MCF 10A (cell line): Measurements from ENCODE around the gene PTPRR. TPM values are rescaled to one million over a fixed set of nuclear protein-coding genes. Genes with fewer than 3 reads are reported as not detected.

ENCODE experiments used
- BruUV-seq: library from RNA; stranded (reverse); fragments of 400-500 nt; replicated peaks from 2 replicates; lab custom pipeline; 2021; lab: Mats Ljungman, UMichigan
- CTCF ChIA-PET: fragments of 300-600 bp; sonication (Branson Sonifier 250); formaldehyde crosslinking; extraction: SDS; loops from one replicate; lab custom pipeline; 2021; ENCODE audit warnings: antibody characterized with exemption, inconsistent platforms; lab: Yijun Ruan, JAX
- POLR2A ChIA-PET: fragments of 300-600, 350-650 bp; sonication (Branson Sonifier 250); formaldehyde crosslinking; extraction: SDS; loops from one replicate; lab custom pipeline; 2020; ENCODE audit warnings: antibody characterized with exemption, inconsistent platforms; lab: Yijun Ruan, JAX
- DNase-seq: peaks from one replicate; pipeline ENCODE4 v3.0.0-alpha.2; 2018; ENCODE audit not compliant: unreplicated experiment
- H3K27ac Mint-ChIP-seq: one replicate; pipeline ENCODE4 v1.8.0; 2022; ENCODE audit warnings: mild to moderate bottlenecking, low read depth, mixed read lengths; ENCODE audit not compliant: unreplicated experiment
- H3K27me3 Mint-ChIP-seq: one replicate; pipeline ENCODE4 v1.8.0; 2022; ENCODE audit warnings: mixed read lengths; ENCODE audit not compliant: insufficient read depth, unreplicated experiment
- H3K36me3 Mint-ChIP-seq: one replicate; pipeline ENCODE4 v1.8.0; 2022; ENCODE audit warnings: mild to moderate bottlenecking, moderate library complexity, mixed read lengths; ENCODE audit not compliant: insufficient read depth, unreplicated experiment
- H3K4me1 Mint-ChIP-seq: one replicate; pipeline ENCODE4 v1.8.0; 2022; ENCODE audit warnings: mixed read lengths; ENCODE audit not compliant: insufficient read depth, unreplicated experiment
- H3K4me3 Mint-ChIP-seq: one replicate; pipeline ENCODE4 v1.8.0; 2022; ENCODE audit warnings: mild to moderate bottlenecking, moderate library complexity, mixed read lengths; ENCODE audit not compliant: unreplicated experiment
- H3K9me3 Mint-ChIP-seq: one replicate; pipeline ENCODE4 v1.8.0; 2022; ENCODE audit warnings: mixed read lengths; ENCODE audit not compliant: unreplicated experiment
- CTCF ChIP-seq: fragments of 200-600 bp; IDR thresholded peaks from one replicate; pipeline ENCODE4 v1.8.0; 2022; ENCODE audit warnings: antibody characterized with exemption, mild to moderate bottlenecking; ENCODE audit not compliant: unreplicated experiment
- intact Hi-C: fragments of 100-400 bp; cut with micrococcal nuclease; formaldehyde crosslinking; loops from 2 replicates; pipeline ENCODE4 v1.14.1; 2022
- total RNA-seq: library from RNA; stranded (reverse); gene quantifications from 2 replicates; pipeline ENCODE4 v1.2.3, GENCODE V29; 2022

The PTPRR gene
- total RNA-seq, 1 experiment from 2014 or later, result not detected

- intact Hi-C loops, result no loop called here
- POLR2A ChIA-PET, result no interaction called here
- Mint-ChIP-seq H3K4me3 (no peak overlapping the region), H3K27ac (no peak overlapping the region), H3K9me3 (no peaks in the 10 kb centered on the region), H3K4me1 (peaks cover 14% of the 10 kb centered on the region), H3K36me3 (no peaks in the 10 kb centered on the region), H3K27me3 (no peaks in the 10 kb centered on the region)
- no TSS peak for BruUV-seq
- no peak for TF ChIP-seq CTCF
- CTCF ChIA-PET, result interaction anchor here (0.6 to 0.7 kb wide), 2 partner anchors 42 to 248 kb away, joined by 4 to 5 read pairs; no protein-coding TSS in a partner anchor
- no peak for DNase-seq
Measured at GRCh38 chr12:70660002-70660604, 260.4 kb downstream of the PTPRR start.

DNA sequence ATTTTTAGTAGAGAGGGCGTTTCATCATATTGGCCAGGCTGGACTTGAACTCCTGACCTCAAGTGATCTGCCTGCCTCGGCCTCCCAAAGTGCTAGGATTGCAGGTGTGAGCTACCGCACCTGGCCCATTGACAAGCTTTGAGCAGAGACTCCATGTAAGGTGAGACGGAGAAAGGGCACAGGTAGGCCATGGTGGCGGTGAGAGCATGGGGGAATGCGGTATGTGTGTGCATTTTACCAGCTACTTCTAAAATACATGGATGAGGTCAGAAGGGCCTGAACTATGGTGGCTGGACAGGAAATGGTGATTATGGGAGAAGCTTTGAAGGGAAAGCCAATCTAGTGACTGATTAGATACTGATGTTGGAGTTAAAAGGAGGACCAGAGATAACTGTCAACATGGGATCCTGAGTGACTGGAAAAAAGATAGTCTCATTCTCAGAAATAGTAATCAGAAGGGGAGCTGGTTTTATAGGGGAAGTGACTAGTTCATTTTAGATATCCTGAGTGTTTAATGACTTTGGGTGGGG, 261.4 kb downstream of the PTPRR start:
- Mint-ChIP-seq H3K27ac (no peak overlapping the region), H3K36me3 (no peaks in the 10 kb centered on the region), H3K4me3 (no peak overlapping the region), H3K27me3 (no peaks in the 10 kb centered on the region), H3K4me1 (peaks cover 14% of the 10 kb centered on the region), H3K9me3 (no peaks in the 10 kb centered on the region)
- TF ChIP-seq CTCF, result no peak
- ChIA-PET POLR2A (no interaction called here), CTCF (interaction anchor here (0.6 to 0.9 kb wide), 3 partner anchors 42 to 779 kb away, joined by 3 to 5 read pairs (median 3); no protein-coding TSS in a partner anchor)
- no peak for DNase-seq
- intact Hi-C loops, result no loop called here
- BruUV-seq, result no TSS peak

GRCh38 chr12:70657616-70658286, 262.8 kb downstream of the PTPRR start:
- no peak overlapping the region for H3K27ac Mint-ChIP-seq
- POLR2A ChIA-PET, result no interaction called here

More at GRCh38 chr12:70657616-70658286, 262.8 kb downstream of the PTPRR start:
- H3K9me3 Mint-ChIP-seq, result no peaks in the 10 kb centered on the region
- DNase-seq, result no peak
- peaks cover 14% of the 10 kb centered on the region for H3K4me1 Mint-ChIP-seq
- TF ChIP-seq CTCF, result no peak
- no peaks in the 10 kb centered on the region for H3K36me3 Mint-ChIP-seq
- BruUV-seq, result no TSS peak
- no peaks in the 10 kb centered on the region for H3K27me3 Mint-ChIP-seq
- intact Hi-C loops, result no loop called here
- CTCF ChIA-PET, result interaction anchor here (1.0 kb wide), 1 partner anchor 61 kb away, joined by 5 read pairs; no protein-coding TSS in a partner anchor
- no peak overlapping the region for H3K4me3 Mint-ChIP-seq
